K562 (cell line): ENCODE data around the gene GTF3C6. TPM values are rescaled to one million over a fixed set of nuclear protein-coding genes. Genes with fewer than 3 reads are reported as not detected.

Experiments used
- BRD4 ChIP-seq: fragments of 200-600 bp; sonication (generic); IDR thresholded peaks from 2 replicates; pipeline ENCODE4 v1.6.1; 2017; ENCODE audit warnings: inconsistent platforms
- HMGN3 ChIP-seq: IDR thresholded peaks from 2 replicates; pipeline ENCODE4 v1.6.1; 2011; ENCODE audit warnings: borderline replicate concordance, low read depth, mild to moderate bottlenecking, mixed read lengths, low read length; ENCODE audit not compliant: insufficient read length; ENCODE audit errors: extremely low read depth
- JUN ChIP-seq, 2 experiments: sonication (generic) in 1 of 2; formaldehyde crosslinking in 1 of 2; IDR thresholded peaks; 2 replicates each; pipeline versions ENCODE4 v1.6.1 to v1.8.0; 2012 to 2022; ENCODE audit warnings: borderline replicate concordance in 2 of 2, mild to moderate bottlenecking in 2 of 2, improper control_type of control experiment in 1 of 2, low read depth in 1 of 2, low read length in 1 of 2, missing genetic modification reagents in 1 of 2
- KDM1A ChIP-seq, 2 experiments: fragments of 450-650 bp; IDR thresholded peaks; 2 replicates each; pipeline ENCODE4 v1.6.1; 2016; ENCODE audit warnings: mild to moderate bottlenecking in 2 of 2
- MBD2 ChIP-seq: sonication (generic); IDR thresholded peaks from 2 replicates; pipeline ENCODE4 v1.6.1; 2016; ENCODE audit warnings: low read depth, borderline replicate concordance
- MEF2A ChIP-seq: IDR thresholded peaks from 2 replicates; pipeline ENCODE4 v1.6.1; 2011; ENCODE audit warnings: low read depth, mild to moderate bottlenecking, low read length, moderate library complexity; ENCODE audit not compliant: control insufficient read depth
- MXI1 ChIP-seq: IDR thresholded peaks from 2 replicates; pipeline ENCODE4 v1.6.1; 2011; ENCODE audit warnings: low read depth, mild to moderate bottlenecking, improper control_type of control experiment, low read length
- NRF1 ChIP-seq, 2 experiments: fragments of 450-650 bp; IDR thresholded peaks in 1 of 2; conservative IDR thresholded peaks in 1 of 2; 2 replicates each; pipeline ENCODE4 v1.6.1; 2014; ENCODE audit warnings: mild to moderate bottlenecking in 2 of 2
- POLR2AphosphoS2 ChIP-seq: IDR thresholded peaks from 2 replicates; pipeline ENCODE4 v1.6.1; 2012; ENCODE audit warnings: low read length, improper control_type of control experiment
- RBM15 ChIP-seq: fragments of 200-400 bp; formaldehyde crosslinking; IDR thresholded peaks from 2 replicates; pipeline ENCODE4 v1.6.1; 2018; ENCODE audit warnings: mild to moderate bottlenecking, low read length, moderate library complexity; ENCODE audit not compliant: insufficient read depth
- RCOR1 ChIP-seq, 2 experiments: IDR thresholded peaks; 2 replicates each; pipeline ENCODE4 v1.6.1; 2012; ENCODE audit warnings: low read depth in 2 of 2, low read length in 2 of 2, borderline replicate concordance in 1 of 2, improper control_type of control experiment in 1 of 2
- RFX7 ChIP-seq: fragments of 250-450 bp; sonication (Bioruptor Pico); IDR thresholded peaks from 2 replicates; pipeline ENCODE4 v1.5.1; 2021; ENCODE audit warnings: mild to moderate bottlenecking
- SMAD1 ChIP-seq: fragments of 150-350 bp; IDR thresholded peaks from 2 replicates; pipeline ENCODE4 v1.6.1; 2014; ENCODE audit warnings: low read length, low read depth; ENCODE audit not compliant: partially characterized antibody
- SUPT5H ChIP-seq: fragments of 450-650 bp; IDR thresholded peaks from 2 replicates; pipeline ENCODE4 v1.6.1; 2016
- TEAD4 ChIP-seq, 2 experiments: sonication (generic) in 1 of 2; formaldehyde crosslinking in 1 of 2; IDR thresholded peaks; 2 replicates each; pipeline versions ENCODE4 v1.6.1 to v1.8.0; 2012 to 2022; ENCODE audit warnings: borderline replicate concordance in 1 of 2, inconsistent platforms in 1 of 2, low read length in 1 of 2, mild to moderate bottlenecking in 1 of 2, missing genetic modification reagents in 1 of 2
- ZBTB1 ChIP-seq: sonication (generic); formaldehyde crosslinking; IDR thresholded peaks from 2 replicates; pipeline ENCODE4 v1.8.1; 2023; ENCODE audit warnings: missing genetic modification reagents, low read depth, mild to moderate bottlenecking, borderline replicate concordance
- ZNF347 ChIP-seq: fragments of 450-650 bp; formaldehyde crosslinking; IDR thresholded peaks from 2 replicates; pipeline ENCODE4 v1.4.0; 2020; ENCODE audit warnings: low read depth, mild to moderate bottlenecking, moderate library complexity
- ZZZ3 ChIP-seq: fragments of 450-650 bp; IDR thresholded peaks from 2 replicates; pipeline ENCODE4 v1.6.1; 2016; ENCODE audit warnings: antibody characterized with exemption, mild to moderate bottlenecking, moderate library complexity
- polyA plus RNA-seq, 8 experiments: library from polyadenylated mRNA; depleted of rRNA in 4 of 8; stranded (reverse) in 5 of 8; unstranded in 3 of 8; fragments of >200 nt; fragmentation: Nextera tagmentation in 2 of 8; fragmentation: Illumina TruSeq in 1 of 8; extraction: Ambion mirVana in 2 of 8; extraction: Trizol in 1 of 8; gene quantifications; 2 replicates each; pipeline versions ENCODE4 v1.2.1 to v1.2.3, GENCODE V29; 2011 to 2014; ENCODE audit warnings: inconsistent platforms in 1 of 8, missing spikeins in 1 of 8
- total RNA-seq, 7 experiments: library from RNA; depleted of rRNA in 6 of 7; stranded (reverse); fragments of >200 nt in 6 of 7; fragmentation: Illumina TruSeq in 2 of 7; extraction: Trizol in 2 of 7; gene quantifications; 2 replicates each; pipeline versions ENCODE4 v1.2.1 to v1.2.3, GENCODE V29; 2011 to 2021; ENCODE audit warnings: low replicate concordance in 1 of 7
- TF ChIP-seq, protein P1 (sequence below): sonication (generic); formaldehyde crosslinking; IDR thresholded peaks from 2 replicates; pipeline ENCODE4 v1.8.0; 2022; ENCODE audit warnings: missing genetic modification reagents, mild to moderate bottlenecking, moderate library complexity, borderline replicate concordance
- TF ChIP-seq, protein P2 (sequence below): sonication (generic); formaldehyde crosslinking; IDR thresholded peaks from 2 replicates; pipeline ENCODE4 v1.8.0; 2022; ENCODE audit warnings: mild to moderate bottlenecking, missing genetic modification reagents
- TF ChIP-seq, protein P3 (sequence below), 2 experiments: fragments of 200-800 bp in 1 of 2; sonication (Bioruptor generic) in 1 of 2; sonication (generic) in 1 of 2; formaldehyde crosslinking in 1 of 2; IDR thresholded peaks in 1 of 2; conservative IDR thresholded peaks in 1 of 2; 2 replicates each; pipeline versions ENCODE4 v1.5.0 to v1.6.1; 2016 to 2020; ENCODE audit warnings: missing compliant biosample characterization in 1 of 2, missing genetic modification characterization in 1 of 2, missing genetic modification reagents in 1 of 2

GTF3C6 gene
- total and polyA plus RNA-seq, 9 of the 15 experiments (the other 6 are each of a cell fraction or from before 2014, with no cell fraction given), result 37.6 to 140 (median 111) TPM

DNA sequence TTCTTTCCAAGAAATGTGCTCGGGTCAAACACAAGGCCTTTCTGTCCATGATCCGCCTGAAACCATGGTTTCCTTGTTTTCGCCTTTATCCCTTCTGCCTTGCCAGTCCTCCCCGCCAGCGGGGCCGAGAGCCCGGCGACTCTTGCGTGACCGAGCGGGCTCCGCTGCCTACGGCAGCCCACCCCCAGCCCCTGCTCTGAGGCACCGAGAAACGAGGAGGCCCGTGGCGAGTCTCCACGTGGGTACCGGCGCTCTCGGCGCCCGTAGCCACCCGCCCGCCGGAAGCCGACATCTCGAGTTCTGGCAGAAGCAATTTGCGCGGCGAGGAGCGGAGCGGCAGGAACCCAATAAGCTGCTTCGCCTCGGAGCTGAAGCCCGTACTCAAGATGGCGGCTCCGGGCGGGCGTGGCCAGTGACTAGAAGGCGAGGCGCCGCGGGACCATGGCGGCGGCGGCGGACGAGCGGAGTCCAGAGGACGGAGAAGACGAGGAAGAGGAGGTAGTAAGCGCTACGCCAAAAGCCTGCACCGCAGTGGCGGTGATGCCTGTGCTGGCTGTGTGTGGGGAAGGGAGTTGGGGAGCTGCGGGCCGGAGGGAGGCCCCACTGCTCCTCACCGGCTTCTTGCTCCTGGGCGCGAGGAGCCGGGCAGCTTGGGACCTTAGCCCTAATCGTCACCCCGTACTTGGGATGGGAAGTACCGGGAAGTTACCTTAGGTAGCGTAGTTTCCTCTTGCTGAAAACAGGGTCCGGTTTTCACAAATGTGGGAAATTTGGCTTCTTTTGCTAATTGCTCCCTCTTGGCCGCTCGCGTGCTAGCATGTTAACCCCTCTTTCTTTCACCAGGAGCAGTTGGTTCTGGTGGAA lies at the start of gene GTF3C6 (continued):
- TF ChIP-seq KDM1A (IDR thresholded peaks at IDR 0.05) (no peak), POLR2AphosphoS2 (no peak), ZNF347 (CRISPR knock-in tag) (peak; percentile 37; the same call in 1 of the 2 replicates), JUN (IDR thresholded peaks at IDR 0.05; ENCODE audit: borderline replicate concordance, low read depth, low read length) (no peak), JUN (CRISPR knock-in tag; IDR thresholded peaks at IDR 0.05; ENCODE audit: borderline replicate concordance) (no peak), BRD4 (peak; percentile 98), SUPT5H (peak; percentile 99), TEAD4 (IDR thresholded peaks at IDR 0.05; ENCODE audit: low read length) (0 out of 2 replicates have a peak, but pooled peaks have one; percentile 19), TEAD4 (CRISPR knock-in tag; IDR thresholded peaks at IDR 0.05; ENCODE audit: borderline replicate concordance) (no peak), NRF1 (conservative IDR thresholded peaks at IDR 0.05 in 1 of 2, IDR thresholded peaks at IDR 0.05 in 1 of 2) (peak; percentile 52 to 61; a peak in 3 of 4 replicates), RCOR1 (IDR thresholded peaks at IDR 0.05; ENCODE audit: borderline replicate concordance in 1 of 2, low read depth in 2 of 2, low read length in 2 of 2) (0 out of 4 replicates have a peak, but pooled peaks of 1 of the 2 experiments have one; percentile 5), ZBTB1 (CRISPR knock-in tag) (peak; percentile 74; the same call in 1 of the 2 replicates), MEF2A (no peak), MXI1 (no peak), SMAD1 (peak; percentile 71), ZZZ3 (no peak), RBM15 (no peak), MBD2 (peak; percentile 64), HMGN3 (peak; percentile 87), RFX7 (no peak)
- TF ChIP-seq, protein P1, sequence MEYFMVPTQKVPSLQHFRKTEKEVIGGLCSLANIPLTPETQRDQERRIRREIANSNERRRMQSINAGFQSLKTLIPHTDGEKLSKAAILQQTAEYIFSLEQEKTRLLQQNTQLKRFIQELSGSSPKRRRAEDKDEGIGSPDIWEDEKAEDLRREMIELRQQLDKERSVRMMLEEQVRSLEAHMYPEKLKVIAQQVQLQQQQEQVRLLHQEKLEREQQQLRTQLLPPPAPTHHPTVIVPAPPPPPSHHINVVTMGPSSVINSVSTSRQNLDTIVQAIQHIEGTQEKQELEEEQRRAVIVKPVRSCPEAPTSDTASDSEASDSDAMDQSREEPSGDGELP (CRISPR knock-in tag), result peak; percentile 80
- TF ChIP-seq, protein P2, sequence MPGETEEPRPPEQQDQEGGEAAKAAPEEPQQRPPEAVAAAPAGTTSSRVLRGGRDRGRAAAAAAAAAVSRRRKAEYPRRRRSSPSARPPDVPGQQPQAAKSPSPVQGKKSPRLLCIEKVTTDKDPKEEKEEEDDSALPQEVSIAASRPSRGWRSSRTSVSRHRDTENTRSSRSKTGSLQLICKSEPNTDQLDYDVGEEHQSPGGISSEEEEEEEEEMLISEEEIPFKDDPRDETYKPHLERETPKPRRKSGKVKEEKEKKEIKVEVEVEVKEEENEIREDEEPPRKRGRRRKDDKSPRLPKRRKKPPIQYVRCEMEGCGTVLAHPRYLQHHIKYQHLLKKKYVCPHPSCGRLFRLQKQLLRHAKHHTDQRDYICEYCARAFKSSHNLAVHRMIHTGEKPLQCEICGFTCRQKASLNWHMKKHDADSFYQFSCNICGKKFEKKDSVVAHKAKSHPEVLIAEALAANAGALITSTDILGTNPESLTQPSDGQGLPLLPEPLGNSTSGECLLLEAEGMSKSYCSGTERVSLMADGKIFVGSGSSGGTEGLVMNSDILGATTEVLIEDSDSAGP (CRISPR knock-in tag), result no peak
- TF ChIP-seq, protein P3, sequence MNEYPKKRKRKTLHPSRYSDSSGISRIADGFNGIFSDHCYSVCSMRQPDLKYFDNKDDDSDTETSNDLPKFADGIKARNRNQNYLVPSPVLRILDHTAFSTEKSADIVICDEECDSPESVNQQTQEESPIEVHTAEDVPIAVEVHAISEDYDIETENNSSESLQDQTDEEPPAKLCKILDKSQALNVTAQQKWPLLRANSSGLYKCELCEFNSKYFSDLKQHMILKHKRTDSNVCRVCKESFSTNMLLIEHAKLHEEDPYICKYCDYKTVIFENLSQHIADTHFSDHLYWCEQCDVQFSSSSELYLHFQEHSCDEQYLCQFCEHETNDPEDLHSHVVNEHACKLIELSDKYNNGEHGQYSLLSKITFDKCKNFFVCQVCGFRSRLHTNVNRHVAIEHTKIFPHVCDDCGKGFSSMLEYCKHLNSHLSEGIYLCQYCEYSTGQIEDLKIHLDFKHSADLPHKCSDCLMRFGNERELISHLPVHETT (CRISPR knock-in tag; conservative IDR thresholded peaks at IDR 0.05 in 1 of 2, IDR thresholded peaks at IDR 0.05 in 1 of 2), result peak in 1 of 2 experiments; percentile 92; a peak in 2 of 4 replicates
